H1 (cell line): ENCODE results near the gene LBX1. TPM values are rescaled to one million over a fixed set of nuclear protein-coding genes. Genes with fewer than 3 reads are reported as not detected.

Experiments used
- JUN ChIP-seq: IDR thresholded peaks from 2 replicates; pipeline ENCODE4 v1.6.1; 2011; ENCODE audit warnings: low read depth, mild to moderate bottlenecking, improper control_type of control experiment, low read length
- POLR2A ChIP-seq, 2 experiments: IDR thresholded peaks; 1 replicate in 1 of 2; 2 replicates in 1 of 2; pipeline ENCODE4 v1.6.1; 2011; ENCODE audit warnings: low read depth in 2 of 2, low read length in 2 of 2, mild to moderate bottlenecking in 2 of 2; ENCODE audit errors: control extremely low read depth in 1 of 2
- SIN3A ChIP-seq, 2 experiments: IDR thresholded peaks in 1 of 2; conservative IDR thresholded peaks in 1 of 2; 2 replicates each; pipeline ENCODE4 v1.6.1; 2011 to 2012; ENCODE audit warnings: low read length in 2 of 2, improper control_type of control experiment in 1 of 2, low read depth in 1 of 2, mild to moderate bottlenecking in 1 of 2
- TEAD4 ChIP-seq: IDR thresholded peaks from 2 replicates; pipeline ENCODE4 v1.6.1; 2012; ENCODE audit warnings: low read depth, low read length, inconsistent platforms, mixed read lengths
- ZNF274 ChIP-seq: IDR thresholded peaks from 2 replicates; pipeline ENCODE4 v1.7.0; 2012; ENCODE audit warnings: low read length, borderline replicate concordance; ENCODE audit errors: extremely low read depth
- polyA plus RNA-seq, 7 experiments: library from polyadenylated mRNA; depleted of rRNA in 3 of 7; stranded (reverse) in 5 of 7; unstranded in 2 of 7; fragments of >200 nt in 5 of 7; fragments of 200-250 nt in 2 of 7; gene quantifications; 1 replicate in 5 of 7; 2 replicates in 1 of 7; 4 replicates in 1 of 7; pipeline versions ENCODE4 v1.2.1 to v1.2.3, GENCODE V29; 2011 to 2013; ENCODE audit warnings: missing spikeins in 2 of 7, mixed read lengths in 2 of 7
- total RNA-seq: library from RNA; stranded (reverse); fragmentation: NEBNext Ultra II Directional; extraction: Animal tissue kit (Norgen Biotek cat#: 25700); gene quantifications from 2 replicates; pipeline ENCODE4 v1.2.1, GENCODE V29; 2021
- TF ChIP-seq, protein P1 (sequence below), 3 experiments: IDR thresholded peaks; 1 replicate in 2 of 3; 2 replicates in 1 of 3; pipeline versions ENCODE4 v1.5.1 to v1.6.1; 2011; ENCODE audit warnings: low read length in 3 of 3, mild to moderate bottlenecking in 3 of 3, inconsistent platforms in 2 of 3, low read depth in 1 of 3, moderate library complexity in 1 of 3; ENCODE audit not compliant: insufficient read depth in 1 of 3; ENCODE audit errors: control extremely low read depth in 1 of 3
- TF ChIP-seq, protein P2 (sequence below): IDR thresholded peaks from 2 replicates; pipeline ENCODE4 v1.6.1; 2012; ENCODE audit warnings: low read length, inconsistent platforms

The LBX1 gene
- total and polyA plus RNA-seq, 2 of the 8 experiments (the other 6 are each of a cell fraction or from before 2014, with no cell fraction given) = not detected

DNA sequence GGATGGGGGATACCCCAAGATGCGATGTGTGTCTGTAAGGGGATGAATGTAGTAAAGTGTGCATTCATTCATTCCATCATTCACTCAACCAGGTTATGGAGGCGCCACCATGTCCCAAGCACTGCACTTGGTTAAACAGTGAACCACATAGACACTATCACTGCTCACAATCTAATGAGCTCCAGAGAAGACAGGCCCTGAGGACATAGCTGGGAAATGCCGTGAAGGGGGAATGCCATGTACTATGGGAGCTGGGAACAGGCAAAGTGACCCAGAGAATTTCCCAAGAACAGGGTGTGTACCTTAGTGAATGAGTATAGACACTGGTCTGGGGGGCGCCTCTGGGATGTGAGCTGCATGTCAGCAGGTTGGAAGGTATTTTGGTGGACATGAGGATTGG lies 44.5 kb upstream of the LBX1 start (continued):
- TF ChIP-seq, protein P1, sequence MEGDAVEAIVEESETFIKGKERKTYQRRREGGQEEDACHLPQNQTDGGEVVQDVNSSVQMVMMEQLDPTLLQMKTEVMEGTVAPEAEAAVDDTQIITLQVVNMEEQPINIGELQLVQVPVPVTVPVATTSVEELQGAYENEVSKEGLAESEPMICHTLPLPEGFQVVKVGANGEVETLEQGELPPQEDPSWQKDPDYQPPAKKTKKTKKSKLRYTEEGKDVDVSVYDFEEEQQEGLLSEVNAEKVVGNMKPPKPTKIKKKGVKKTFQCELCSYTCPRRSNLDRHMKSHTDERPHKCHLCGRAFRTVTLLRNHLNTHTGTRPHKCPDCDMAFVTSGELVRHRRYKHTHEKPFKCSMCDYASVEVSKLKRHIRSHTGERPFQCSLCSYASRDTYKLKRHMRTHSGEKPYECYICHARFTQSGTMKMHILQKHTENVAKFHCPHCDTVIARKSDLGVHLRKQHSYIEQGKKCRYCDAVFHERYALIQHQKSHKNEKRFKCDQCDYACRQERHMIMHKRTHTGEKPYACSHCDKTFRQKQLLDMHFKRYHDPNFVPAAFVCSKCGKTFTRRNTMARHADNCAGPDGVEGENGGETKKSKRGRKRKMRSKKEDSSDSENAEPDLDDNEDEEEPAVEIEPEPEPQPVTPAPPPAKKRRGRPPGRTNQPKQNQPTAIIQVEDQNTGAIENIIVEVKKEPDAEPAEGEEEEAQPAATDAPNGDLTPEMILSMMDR (IDR thresholded peaks at IDR 0.05; ENCODE audit: control extremely low read depth in 1 of 3, insufficient read depth in 1 of 3, low read depth in 1 of 3, low read length in 3 of 3) = no peak
- no peak for TF ChIP-seq JUN
- TF ChIP-seq, protein P2, sequence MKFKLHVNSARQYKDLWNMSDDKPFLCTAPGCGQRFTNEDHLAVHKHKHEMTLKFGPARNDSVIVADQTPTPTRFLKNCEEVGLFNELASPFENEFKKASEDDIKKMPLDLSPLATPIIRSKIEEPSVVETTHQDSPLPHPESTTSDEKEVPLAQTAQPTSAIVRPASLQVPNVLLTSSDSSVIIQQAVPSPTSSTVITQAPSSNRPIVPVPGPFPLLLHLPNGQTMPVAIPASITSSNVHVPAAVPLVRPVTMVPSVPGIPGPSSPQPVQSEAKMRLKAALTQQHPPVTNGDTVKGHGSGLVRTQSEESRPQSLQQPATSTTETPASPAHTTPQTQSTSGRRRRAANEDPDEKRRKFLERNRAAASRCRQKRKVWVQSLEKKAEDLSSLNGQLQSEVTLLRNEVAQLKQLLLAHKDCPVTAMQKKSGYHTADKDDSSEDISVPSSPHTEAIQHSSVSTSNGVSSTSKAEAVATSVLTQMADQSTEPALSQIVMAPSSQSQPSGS = no peak
- TF ChIP-seq POLR2A (IDR thresholded peaks at IDR 0.05; ENCODE audit: control extremely low read depth in 1 of 2, low read depth in 2 of 2, low read length in 2 of 2) = no peak
- TF ChIP-seq SIN3A (conservative IDR thresholded peaks at IDR 0.05 in 1 of 2, IDR thresholded peaks at IDR 0.05 in 1 of 2; ENCODE audit: low read depth in 1 of 2, low read length in 2 of 2) = no peak
- no peak for TF ChIP-seq TEAD4
- TF ChIP-seq ZNF274 = no peak
